ENCODE measurements around the gene UNC5B.

Gene UNC5B

GRCh38 chr10:71316056-71316785 is 103.9 kb downstream of the UNC5B start:
- FAIRE-seq (no peak), DNase-seq (ENCODE audit: insufficient read length, low spot score) (no peak)
- TF ChIP-seq POLR2A (IDR thresholded peaks at IDR 0.05; ENCODE audit: low read depth, low read length), result no peak
- no peak for TF ChIP-seq SPI1 (IDR thresholded peaks at IDR 0.05; ENCODE audit: low read depth, low read length)
- no peak for TF ChIP-seq POU2F2 (IDR thresholded peaks at IDR 0.05; ENCODE audit: low read depth, low read length)
- TF ChIP-seq PAX5 (IDR thresholded peaks at IDR 0.05; ENCODE audit: insufficient read depth, low read length, severe bottlenecking), result no peak

- DNase-seq (ENCODE audit: insufficient read length, low spot score), result no peak
- FAIRE-seq, result no peak
- TF ChIP-seq POLR2A (IDR thresholded peaks at IDR 0.05; ENCODE audit: low read depth, low read length) (no peak), TAF1 (IDR thresholded peaks at IDR 0.05; ENCODE audit: low read depth, low read length) (no peak), SPI1 (IDR thresholded peaks at IDR 0.05; ENCODE audit: low read depth, low read length) (no peak), POU2F2 (IDR thresholded peaks at IDR 0.05; ENCODE audit: low read depth, low read length) (no peak), PAX5 (IDR thresholded peaks at IDR 0.05; ENCODE audit: insufficient read depth, low read length, severe bottlenecking) (no peak), POLR2AphosphoS5 (IDR thresholded peaks at IDR 0.05; ENCODE audit: low read depth, low read length) (no peak)
These were observed 104.4 kb downstream of the UNC5B start for GRCh38 chr10:71316786-71317160.

GRCh38 chr10:71317739-71318138 is 105.4 kb downstream of the UNC5B start:
- DNase-seq (ENCODE audit: insufficient read length, low spot score), result no peak
- TF ChIP-seq POLR2A (IDR thresholded peaks at IDR 0.05; ENCODE audit: low read depth, low read length), result no peak
- no peak for TF ChIP-seq POLR2AphosphoS5 (IDR thresholded peaks at IDR 0.05; ENCODE audit: low read depth, low read length)
- TF ChIP-seq PAX5 (IDR thresholded peaks at IDR 0.05; ENCODE audit: insufficient read depth, low read length, severe bottlenecking), result no peak
- TF ChIP-seq POU2F2 (IDR thresholded peaks at IDR 0.05; ENCODE audit: low read depth, low read length), result no peak
- no peak for TF ChIP-seq TAF1 (IDR thresholded peaks at IDR 0.05; ENCODE audit: low read depth, low read length)
- no peak for TF ChIP-seq SPI1 (IDR thresholded peaks at IDR 0.05; ENCODE audit: low read depth, low read length)
- FAIRE-seq, result no peak

GRCh38 chr10:71319042-71319799 is 106.9 kb downstream of the UNC5B start, which contains the start of gene SLC29A3:
TSS of gene SLC29A3 (plus strand) at chr10:71319259. CDS start at chr10:71319310, 51 bp downstream.
- peak; percentile 93 for FAIRE-seq
- DNase-seq (ENCODE audit: insufficient read length, low spot score), result peak; percentile 91
- TF ChIP-seq POLR2A (IDR thresholded peaks at IDR 0.05; ENCODE audit: low read depth, low read length), result no peak
- no peak for TF ChIP-seq TAF1 (IDR thresholded peaks at IDR 0.05; ENCODE audit: low read depth, low read length)
- TF ChIP-seq POU2F2 (IDR thresholded peaks at IDR 0.05; ENCODE audit: low read depth, low read length), result no peak
- no peak for TF ChIP-seq SPI1 (IDR thresholded peaks at IDR 0.05; ENCODE audit: low read depth, low read length)
- no peak for TF ChIP-seq PAX5 (IDR thresholded peaks at IDR 0.05; ENCODE audit: insufficient read depth, low read length, severe bottlenecking)
- TF ChIP-seq POLR2AphosphoS5 (IDR thresholded peaks at IDR 0.05; ENCODE audit: low read depth, low read length), result no peak

- TF ChIP-seq PAX5 (IDR thresholded peaks at IDR 0.05; ENCODE audit: insufficient read depth, low read length, severe bottlenecking), result no peak
- TF ChIP-seq TAF1 (IDR thresholded peaks at IDR 0.05; ENCODE audit: low read depth, low read length), result no peak
- TF ChIP-seq POLR2A (IDR thresholded peaks at IDR 0.05; ENCODE audit: low read depth, low read length), result no peak
- TF ChIP-seq POLR2AphosphoS5 (IDR thresholded peaks at IDR 0.05; ENCODE audit: low read depth, low read length), result no peak
- TF ChIP-seq POU2F2 (IDR thresholded peaks at IDR 0.05; ENCODE audit: low read depth, low read length), result no peak
- no peak for TF ChIP-seq SPI1 (IDR thresholded peaks at IDR 0.05; ENCODE audit: low read depth, low read length)
- peak; percentile 50 for FAIRE-seq
- DNase-seq (ENCODE audit: insufficient read length, low spot score), result no peak
These were observed 107.5 kb downstream of the UNC5B start for GRCh38 chr10:71319800-71320392.

- TF ChIP-seq PAX5 (IDR thresholded peaks at IDR 0.05; ENCODE audit: insufficient read depth, low read length, severe bottlenecking) (no peak), POLR2A (IDR thresholded peaks at IDR 0.05; ENCODE audit: low read depth, low read length) (no peak), TAF1 (IDR thresholded peaks at IDR 0.05; ENCODE audit: low read depth, low read length) (no peak), POU2F2 (IDR thresholded peaks at IDR 0.05; ENCODE audit: low read depth, low read length) (no peak), SPI1 (IDR thresholded peaks at IDR 0.05; ENCODE audit: low read depth, low read length) (no peak), POLR2AphosphoS5 (IDR thresholded peaks at IDR 0.05; ENCODE audit: low read depth, low read length) (no peak)
- DNase-seq (ENCODE audit: insufficient read length, low spot score) (no peak), FAIRE-seq (no peak)
These were observed 108.2 kb downstream of the UNC5B start for GRCh38 chr10:71320592-71320991.

GRCh38 chr10:71321386-71321785 is 109.0 kb downstream of the UNC5B start:
- DNase-seq (ENCODE audit: insufficient read length, low spot score) (no peak), FAIRE-seq (no peak)
- no peak for TF ChIP-seq PAX5 (IDR thresholded peaks at IDR 0.05; ENCODE audit: insufficient read depth, low read length, severe bottlenecking)
- no peak for TF ChIP-seq SPI1 (IDR thresholded peaks at IDR 0.05; ENCODE audit: low read depth, low read length)
- no peak for TF ChIP-seq POLR2AphosphoS5 (IDR thresholded peaks at IDR 0.05; ENCODE audit: low read depth, low read length)
- TF ChIP-seq POU2F2 (IDR thresholded peaks at IDR 0.05; ENCODE audit: low read depth, low read length), result no peak
- no peak for TF ChIP-seq POLR2A (IDR thresholded peaks at IDR 0.05; ENCODE audit: low read depth, low read length)
- TF ChIP-seq TAF1 (IDR thresholded peaks at IDR 0.05; ENCODE audit: low read depth, low read length), result no peak

GRCh38 chr10:71323407-71323806 is 111.0 kb downstream of the UNC5B start:
- FAIRE-seq, result no peak

GRCh38 chr10:71324743-71325142 is 112.4 kb downstream of the UNC5B start:
- no peak for DNase-seq (ENCODE audit: insufficient read length, low spot score)
- FAIRE-seq, result no peak

More at GRCh38 chr10:71323407-71323806, 111.0 kb downstream of the UNC5B start:
- no peak for DNase-seq (ENCODE audit: insufficient read length, low spot score)
- TF ChIP-seq PAX5 (IDR thresholded peaks at IDR 0.05; ENCODE audit: insufficient read depth, low read length, severe bottlenecking), result no peak
- TF ChIP-seq POU2F2 (IDR thresholded peaks at IDR 0.05; ENCODE audit: low read depth, low read length), result no peak

More at GRCh38 chr10:71324743-71325142, 112.4 kb downstream of the UNC5B start:
- TF ChIP-seq POU2F2 (IDR thresholded peaks at IDR 0.05; ENCODE audit: low read depth, low read length) (no peak), POLR2A (IDR thresholded peaks at IDR 0.05; ENCODE audit: low read depth, low read length) (no peak), TAF1 (IDR thresholded peaks at IDR 0.05; ENCODE audit: low read depth, low read length) (no peak), POLR2AphosphoS5 (IDR thresholded peaks at IDR 0.05; ENCODE audit: low read depth, low read length) (no peak), SPI1 (IDR thresholded peaks at IDR 0.05; ENCODE audit: low read depth, low read length) (no peak), PAX5 (IDR thresholded peaks at IDR 0.05; ENCODE audit: insufficient read depth, low read length, severe bottlenecking) (no peak)
